K562 (cell line): Measurements from ENCODE around the gene RPS15A. TPM values are rescaled to one million over a fixed set of nuclear protein-coding genes. Genes with fewer than 3 reads are reported as not detected.

Source experiments
- BMI1 ChIP-seq: fragments of 150-350 bp; IDR thresholded peaks from 2 replicates; pipeline ENCODE4 v1.6.1; 2014; ENCODE audit warnings: low read length
- C11orf30 ChIP-seq: fragments of 450-650 bp; IDR thresholded peaks from 2 replicates; pipeline ENCODE4 v1.6.1; 2016; ENCODE audit warnings: low read depth, mild to moderate bottlenecking
- DPF2 ChIP-seq: fragments of 450-650 bp; IDR thresholded peaks from 2 replicates; pipeline ENCODE4 v1.6.1; 2016
- FOXJ3 ChIP-seq: sonication (generic); formaldehyde crosslinking; IDR thresholded peaks from 2 replicates; pipeline ENCODE4 v1.4.0; 2020; ENCODE audit warnings: mild to moderate bottlenecking, missing genetic modification reagents
- IFI16 ChIP-seq: fragments of 250-450 bp; sonication (Bioruptor Pico); IDR thresholded peaks from 2 replicates; pipeline ENCODE4 v2.1.2; 2022; ENCODE audit warnings: mild to moderate bottlenecking, inconsistent platforms
- JUN ChIP-seq, 2 experiments: sonication (generic) in 1 of 2; formaldehyde crosslinking in 1 of 2; IDR thresholded peaks; 2 replicates each; pipeline versions ENCODE4 v1.6.1 to v1.8.0; 2012 to 2022; ENCODE audit warnings: borderline replicate concordance in 2 of 2, mild to moderate bottlenecking in 2 of 2, improper control_type of control experiment in 1 of 2, low read depth in 1 of 2, low read length in 1 of 2, missing genetic modification reagents in 1 of 2
- RBM25 ChIP-seq: fragments of 200-400 bp; formaldehyde crosslinking; IDR thresholded peaks from 2 replicates; pipeline ENCODE4 v1.6.1; 2018; ENCODE audit warnings: low read length, low read depth, moderate library complexity; ENCODE audit not compliant: severe bottlenecking
- RHOXF2B ChIP-seq: fragments of 250-450 bp; sonication (Bioruptor Pico); conservative IDR thresholded peaks from 2 replicates; pipeline ENCODE4 v1.5.1; 2021
- SMAD4 ChIP-seq: fragments of 250-450 bp; sonication (Bioruptor Pico); conservative IDR thresholded peaks from 2 replicates; pipeline ENCODE4 v1.8.0; 2021; ENCODE audit warnings: inconsistent platforms, mild to moderate bottlenecking, moderate library complexity
- TGIF2 ChIP-seq: sonication (generic); formaldehyde crosslinking; IDR thresholded peaks from 2 replicates; pipeline ENCODE4 v1.8.1; 2022; ENCODE audit warnings: mild to moderate bottlenecking, missing genetic modification reagents, moderate library complexity
- ZBTB1 ChIP-seq: sonication (generic); formaldehyde crosslinking; IDR thresholded peaks from 2 replicates; pipeline ENCODE4 v1.8.1; 2023; ENCODE audit warnings: missing genetic modification reagents, low read depth, mild to moderate bottlenecking, borderline replicate concordance
- ZBTB26 ChIP-seq: fragments of 450-650 bp; formaldehyde crosslinking; IDR thresholded peaks from 2 replicates; pipeline ENCODE4 v1.4.0; 2022; ENCODE audit warnings: missing genetic modification characterization
- ZNF124 ChIP-seq: sonication (generic); formaldehyde crosslinking; IDR thresholded peaks from 2 replicates; pipeline ENCODE4 v1.8.1; 2022; ENCODE audit warnings: missing genetic modification reagents
- ZNF143 ChIP-seq: sonication (generic); formaldehyde crosslinking; IDR thresholded peaks from 2 replicates; pipeline ENCODE4 v1.9.0; 2022; ENCODE audit warnings: mild to moderate bottlenecking, missing genetic modification reagents
- ZNF277 ChIP-seq: fragments of 250-450 bp; sonication (Bioruptor Pico); IDR thresholded peaks from 2 replicates; pipeline ENCODE4 v1.8.0; 2022; ENCODE audit warnings: inconsistent platforms, mild to moderate bottlenecking, moderate library complexity, borderline replicate concordance
- polyA plus RNA-seq, 8 experiments: library from polyadenylated mRNA; depleted of rRNA in 4 of 8; stranded (reverse) in 5 of 8; unstranded in 3 of 8; fragments of >200 nt; fragmentation: Nextera tagmentation in 2 of 8; fragmentation: Illumina TruSeq in 1 of 8; extraction: Ambion mirVana in 2 of 8; extraction: Trizol in 1 of 8; gene quantifications; 2 replicates each; pipeline versions ENCODE4 v1.2.1 to v1.2.3, GENCODE V29; 2011 to 2014; ENCODE audit warnings: inconsistent platforms in 1 of 8, missing spikeins in 1 of 8
- total RNA-seq, 7 experiments: library from RNA; depleted of rRNA in 6 of 7; stranded (reverse); fragments of >200 nt in 6 of 7; fragmentation: Illumina TruSeq in 2 of 7; extraction: Trizol in 2 of 7; gene quantifications; 2 replicates each; pipeline versions ENCODE4 v1.2.1 to v1.2.3, GENCODE V29; 2011 to 2021; ENCODE audit warnings: low replicate concordance in 1 of 7
- TF ChIP-seq, protein P1 (sequence below): fragments of 250-450 bp; sonication (Bioruptor Pico); IDR thresholded peaks from 2 replicates; pipeline ENCODE4 v1.9.0; 2021; ENCODE audit warnings: mild to moderate bottlenecking
- TF ChIP-seq, protein P2 (sequence below): fragments of 250-450 bp; sonication (Bioruptor Pico); IDR thresholded peaks from 2 replicates; pipeline ENCODE4 v1.8.0; 2022; ENCODE audit warnings: inconsistent platforms
- TF ChIP-seq, protein P3 (sequence below): sonication (generic); formaldehyde crosslinking; IDR thresholded peaks from 2 replicates; pipeline ENCODE4 v1.8.1; 2022; ENCODE audit warnings: missing genetic modification reagents
- TF ChIP-seq, protein P4 (sequence below): sonication (generic); formaldehyde crosslinking; IDR thresholded peaks from 2 replicates; pipeline ENCODE4 v1.8.0; 2022; ENCODE audit warnings: mild to moderate bottlenecking, missing genetic modification reagents

The RPS15A gene
- total and polyA plus RNA-seq, 9 of the 15 experiments (the other 6 are each of a cell fraction or from before 2014, with no cell fraction given): 1,397 to 5,474 (median 2,798) TPM

DNA sequence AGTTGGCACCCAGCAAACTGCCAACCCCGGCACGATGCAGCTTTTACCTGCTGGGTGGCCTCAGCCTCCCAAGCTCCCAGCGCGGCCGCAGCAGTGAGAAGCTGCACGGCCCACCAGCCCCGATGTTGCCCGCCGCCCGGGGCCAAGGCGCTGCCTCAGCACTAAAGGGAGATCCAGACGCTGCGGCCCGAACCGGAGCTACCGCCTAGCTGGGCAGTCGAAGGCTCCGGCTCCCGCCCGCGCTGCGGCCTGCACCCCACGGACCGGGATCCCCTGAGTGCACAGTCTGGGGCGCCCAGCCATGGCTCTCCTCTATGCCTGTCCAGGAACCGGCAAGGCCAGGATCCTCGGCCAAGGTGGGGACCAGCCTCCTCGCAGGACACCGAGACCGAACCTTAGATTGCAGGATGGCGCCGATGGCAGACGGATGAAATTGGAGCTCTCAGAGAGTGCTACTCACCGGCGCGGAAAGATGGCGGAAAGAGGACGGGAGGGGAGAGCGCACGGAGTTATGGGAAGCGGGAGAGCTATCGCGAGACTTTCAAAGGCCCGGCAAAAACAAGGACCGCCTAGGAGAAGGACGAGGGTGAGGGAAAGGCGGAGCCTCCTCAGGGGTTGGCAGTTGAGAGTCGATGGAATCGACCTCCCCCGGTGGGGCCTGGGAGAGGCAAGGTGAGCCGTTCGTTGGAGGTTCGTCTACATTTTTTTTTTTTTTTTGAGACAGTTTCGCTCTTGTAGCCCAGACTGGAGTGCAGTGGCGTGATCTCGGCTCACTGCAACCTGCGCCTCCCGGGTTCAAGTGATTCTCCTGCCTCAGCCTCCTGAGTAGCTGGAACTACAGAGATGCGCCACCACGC lies at the start of gene RPS15A (continued):
- TF ChIP-seq BMI1 (no peak), ZBTB26 (CRISPR knock-in tag) (no peak), DPF2 (peak; percentile 45; the same call in 1 of the 2 replicates), ZNF143 (CRISPR knock-in tag) (peak; percentile 81), JUN (IDR thresholded peaks at IDR 0.05; ENCODE audit: borderline replicate concordance, low read depth, low read length) (no peak; the same call in 1 of the 2 replicates), JUN (CRISPR knock-in tag; IDR thresholded peaks at IDR 0.05; ENCODE audit: borderline replicate concordance) (no peak), RHOXF2B (CRISPR knock-in tag) (no peak), FOXJ3 (CRISPR knock-in tag) (no peak), RBM25 (no peak), SMAD4 (CRISPR knock-in tag) (peak; percentile 51; the same call in 1 of the 2 replicates), IFI16 (CRISPR knock-in tag) (no peak), ZNF124 (CRISPR knock-in tag) (no peak), ZNF277 (CRISPR knock-in tag) (no peak), TGIF2 (no peak; the same call in 1 of the 2 replicates), C11orf30 (no peak), ZBTB1 (no peak)
- TF ChIP-seq, protein P1, sequence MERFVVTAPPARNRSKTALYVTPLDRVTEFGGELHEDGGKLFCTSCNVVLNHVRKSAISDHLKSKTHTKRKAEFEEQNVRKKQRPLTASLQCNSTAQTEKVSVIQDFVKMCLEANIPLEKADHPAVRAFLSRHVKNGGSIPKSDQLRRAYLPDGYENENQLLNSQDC (CRISPR knock-in tag): no peak
- TF ChIP-seq, protein P2, sequence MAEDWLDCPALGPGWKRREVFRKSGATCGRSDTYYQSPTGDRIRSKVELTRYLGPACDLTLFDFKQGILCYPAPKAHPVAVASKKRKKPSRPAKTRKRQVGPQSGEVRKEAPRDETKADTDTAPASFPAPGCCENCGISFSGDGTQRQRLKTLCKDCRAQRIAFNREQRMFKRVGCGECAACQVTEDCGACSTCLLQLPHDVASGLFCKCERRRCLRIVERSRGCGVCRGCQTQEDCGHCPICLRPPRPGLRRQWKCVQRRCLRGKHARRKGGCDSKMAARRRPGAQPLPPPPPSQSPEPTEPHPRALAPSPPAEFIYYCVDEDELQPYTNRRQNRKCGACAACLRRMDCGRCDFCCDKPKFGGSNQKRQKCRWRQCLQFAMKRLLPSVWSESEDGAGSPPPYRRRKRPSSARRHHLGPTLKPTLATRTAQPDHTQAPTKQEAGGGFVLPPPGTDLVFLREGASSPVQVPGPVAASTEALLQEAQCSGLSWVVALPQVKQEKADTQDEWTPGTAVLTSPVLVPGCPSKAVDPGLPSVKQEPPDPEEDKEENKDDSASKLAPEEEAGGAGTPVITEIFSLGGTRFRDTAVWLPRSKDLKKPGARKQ (CRISPR knock-in tag): no peak
- TF ChIP-seq, protein P3, sequence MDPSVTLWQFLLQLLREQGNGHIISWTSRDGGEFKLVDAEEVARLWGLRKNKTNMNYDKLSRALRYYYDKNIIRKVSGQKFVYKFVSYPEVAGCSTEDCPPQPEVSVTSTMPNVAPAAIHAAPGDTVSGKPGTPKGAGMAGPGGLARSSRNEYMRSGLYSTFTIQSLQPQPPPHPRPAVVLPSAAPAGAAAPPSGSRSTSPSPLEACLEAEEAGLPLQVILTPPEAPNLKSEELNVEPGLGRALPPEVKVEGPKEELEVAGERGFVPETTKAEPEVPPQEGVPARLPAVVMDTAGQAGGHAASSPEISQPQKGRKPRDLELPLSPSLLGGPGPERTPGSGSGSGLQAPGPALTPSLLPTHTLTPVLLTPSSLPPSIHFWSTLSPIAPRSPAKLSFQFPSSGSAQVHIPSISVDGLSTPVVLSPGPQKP: no peak
- TF ChIP-seq, protein P4, sequence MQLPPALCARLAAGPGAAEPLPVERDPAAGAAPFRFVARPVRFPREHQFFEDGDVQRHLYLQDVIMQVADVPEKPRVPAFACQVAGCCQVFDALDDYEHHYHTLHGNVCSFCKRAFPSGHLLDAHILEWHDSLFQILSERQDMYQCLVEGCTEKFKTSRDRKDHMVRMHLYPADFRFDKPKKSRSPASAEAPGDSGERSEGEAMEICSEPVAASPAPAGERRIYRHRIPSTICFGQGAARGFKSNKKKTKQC (CRISPR knock-in tag): peak; percentile 79
